B cell (primary cell): ENCODE measurements around the gene NSG1.

ENCODE experiments used
- CTCF ChIP-seq: fragments of 200-600 bp; IDR thresholded peaks from one replicate; pipeline ENCODE4 v1.8.0; 2022; ENCODE audit warnings: antibody characterized with exemption, mild to moderate bottlenecking
- EZH2 ChIP-seq: IDR thresholded peaks from 2 replicates; pipeline ENCODE4 v1.6.1; 2012; ENCODE audit warnings: borderline replicate concordance, low read depth, mild to moderate bottlenecking, moderate library complexity, low read length; ENCODE audit not compliant: insufficient read depth, poor library complexity, severe bottlenecking

- no peak for TF ChIP-seq CTCF
- no peak for TF ChIP-seq EZH2
These were observed 25.0 kb downstream of the NSG1 start for GRCh38 chr4:4411906-4412305.
